Measurements from ENCODE around the gene RDH11. TPM values are rescaled to one million over a fixed set of nuclear protein-coding genes. Genes with fewer than 3 reads are reported as not detected.

RDH11 gene
- total and polyA plus RNA-seq, 2 experiments from 2014 or later, result 95.2 to 139 TPM

DNA sequence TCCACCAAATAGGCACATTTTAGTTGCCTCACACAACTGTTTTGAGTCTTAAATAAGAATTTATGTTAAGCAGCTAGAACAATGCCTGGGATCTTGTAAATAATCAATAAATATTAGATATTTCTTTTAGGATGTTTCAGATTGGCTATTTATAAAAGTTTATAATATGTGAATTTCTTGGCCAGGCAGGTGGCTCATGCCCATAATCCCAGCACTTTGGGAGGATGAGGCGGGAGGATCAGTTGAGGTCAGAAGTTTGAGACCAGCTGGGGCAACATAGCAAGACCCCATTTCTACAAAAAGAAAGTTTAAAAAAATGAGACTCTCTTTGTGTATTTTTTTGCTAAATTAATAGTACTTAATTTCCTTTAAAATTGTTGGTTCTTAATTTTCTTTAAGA, 54.1 kb downstream of the RDH11 start:
- no peak overlapping the region for H3K4me2 ChIP-seq
- no peak for ATAC-seq
- H3K36me3 ChIP-seq (ENCODE audit: insufficient read depth), result peaks cover 7% of the 10 kb centered on the region
- H3K27ac ChIP-seq (ENCODE audit: low read depth), result no peak overlapping the region
- no peak for DNase-seq (ENCODE audit: low spot score)
- H3K4me1 ChIP-seq (ENCODE audit: insufficient read depth), result no peaks in the 10 kb centered on the region
- H2AFZ ChIP-seq, result no peak overlapping the region
- no peaks in the 10 kb centered on the region for H3K4me1 Mint-ChIP-seq
- no peaks in the 10 kb centered on the region for H3K9me3 Mint-ChIP-seq
- peaks cover 3% of the 10 kb centered on the region for H3K27me3 Mint-ChIP-seq (ENCODE audit: insufficient read depth, low read depth, poor library complexity)
- TF ChIP-seq EZH2phosphoT487 (IDR thresholded peaks at IDR 0.05; ENCODE audit: unreplicated experiment) (no peak), NANOG (IDR thresholded peaks at IDR 0.05; ENCODE audit: borderline replicate concordance) (no peak), ZNF114 (CRISPR knock-in tag; IDR thresholded peaks at IDR 0.05) (no peak), POLR2AphosphoS5 (IDR thresholded peaks at IDR 0.05; ENCODE audit: low read depth) (no peak), EZH2 (IDR thresholded peaks at IDR 0.05; ENCODE audit: low read depth, unreplicated experiment) (no peak), CREB1 (CRISPR knock-in tag; IDR thresholded peaks at IDR 0.05; ENCODE audit: low read depth) (no peak), ZNF331 (CRISPR knock-in tag; IDR thresholded peaks at IDR 0.05; ENCODE audit: low read depth) (no peak), STAT1 (IDR thresholded peaks at IDR 0.05; ENCODE audit: unreplicated experiment) (no peak), JUNB (IDR thresholded peaks at IDR 0.05; ENCODE audit: unreplicated experiment) (no peak)
- TF ChIP-seq, protein P1, sequence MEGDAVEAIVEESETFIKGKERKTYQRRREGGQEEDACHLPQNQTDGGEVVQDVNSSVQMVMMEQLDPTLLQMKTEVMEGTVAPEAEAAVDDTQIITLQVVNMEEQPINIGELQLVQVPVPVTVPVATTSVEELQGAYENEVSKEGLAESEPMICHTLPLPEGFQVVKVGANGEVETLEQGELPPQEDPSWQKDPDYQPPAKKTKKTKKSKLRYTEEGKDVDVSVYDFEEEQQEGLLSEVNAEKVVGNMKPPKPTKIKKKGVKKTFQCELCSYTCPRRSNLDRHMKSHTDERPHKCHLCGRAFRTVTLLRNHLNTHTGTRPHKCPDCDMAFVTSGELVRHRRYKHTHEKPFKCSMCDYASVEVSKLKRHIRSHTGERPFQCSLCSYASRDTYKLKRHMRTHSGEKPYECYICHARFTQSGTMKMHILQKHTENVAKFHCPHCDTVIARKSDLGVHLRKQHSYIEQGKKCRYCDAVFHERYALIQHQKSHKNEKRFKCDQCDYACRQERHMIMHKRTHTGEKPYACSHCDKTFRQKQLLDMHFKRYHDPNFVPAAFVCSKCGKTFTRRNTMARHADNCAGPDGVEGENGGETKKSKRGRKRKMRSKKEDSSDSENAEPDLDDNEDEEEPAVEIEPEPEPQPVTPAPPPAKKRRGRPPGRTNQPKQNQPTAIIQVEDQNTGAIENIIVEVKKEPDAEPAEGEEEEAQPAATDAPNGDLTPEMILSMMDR (conservative IDR thresholded peaks at IDR 0.05; ENCODE audit: low read depth in 2 of 2), result no peak
- TF ChIP-seq, protein P2, sequence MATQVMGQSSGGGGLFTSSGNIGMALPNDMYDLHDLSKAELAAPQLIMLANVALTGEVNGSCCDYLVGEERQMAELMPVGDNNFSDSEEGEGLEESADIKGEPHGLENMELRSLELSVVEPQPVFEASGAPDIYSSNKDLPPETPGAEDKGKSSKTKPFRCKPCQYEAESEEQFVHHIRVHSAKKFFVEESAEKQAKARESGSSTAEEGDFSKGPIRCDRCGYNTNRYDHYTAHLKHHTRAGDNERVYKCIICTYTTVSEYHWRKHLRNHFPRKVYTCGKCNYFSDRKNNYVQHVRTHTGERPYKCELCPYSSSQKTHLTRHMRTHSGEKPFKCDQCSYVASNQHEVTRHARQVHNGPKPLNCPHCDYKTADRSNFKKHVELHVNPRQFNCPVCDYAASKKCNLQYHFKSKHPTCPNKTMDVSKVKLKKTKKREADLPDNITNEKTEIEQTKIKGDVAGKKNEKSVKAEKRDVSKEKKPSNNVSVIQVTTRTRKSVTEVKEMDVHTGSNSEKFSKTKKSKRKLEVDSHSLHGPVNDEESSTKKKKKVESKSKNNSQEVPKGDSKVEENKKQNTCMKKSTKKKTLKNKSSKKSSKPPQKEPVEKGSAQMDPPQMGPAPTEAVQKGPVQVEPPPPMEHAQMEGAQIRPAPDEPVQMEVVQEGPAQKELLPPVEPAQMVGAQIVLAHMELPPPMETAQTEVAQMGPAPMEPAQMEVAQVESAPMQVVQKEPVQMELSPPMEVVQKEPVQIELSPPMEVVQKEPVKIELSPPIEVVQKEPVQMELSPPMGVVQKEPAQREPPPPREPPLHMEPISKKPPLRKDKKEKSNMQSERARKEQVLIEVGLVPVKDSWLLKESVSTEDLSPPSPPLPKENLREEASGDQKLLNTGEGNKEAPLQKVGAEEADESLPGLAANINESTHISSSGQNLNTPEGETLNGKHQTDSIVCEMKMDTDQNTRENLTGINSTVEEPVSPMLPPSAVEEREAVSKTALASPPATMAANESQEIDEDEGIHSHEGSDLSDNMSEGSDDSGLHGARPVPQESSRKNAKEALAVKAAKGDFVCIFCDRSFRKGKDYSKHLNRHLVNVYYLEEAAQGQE (IDR thresholded peaks at IDR 0.05; ENCODE audit: unreplicated experiment), result no peak
- TF ChIP-seq, protein P3, sequence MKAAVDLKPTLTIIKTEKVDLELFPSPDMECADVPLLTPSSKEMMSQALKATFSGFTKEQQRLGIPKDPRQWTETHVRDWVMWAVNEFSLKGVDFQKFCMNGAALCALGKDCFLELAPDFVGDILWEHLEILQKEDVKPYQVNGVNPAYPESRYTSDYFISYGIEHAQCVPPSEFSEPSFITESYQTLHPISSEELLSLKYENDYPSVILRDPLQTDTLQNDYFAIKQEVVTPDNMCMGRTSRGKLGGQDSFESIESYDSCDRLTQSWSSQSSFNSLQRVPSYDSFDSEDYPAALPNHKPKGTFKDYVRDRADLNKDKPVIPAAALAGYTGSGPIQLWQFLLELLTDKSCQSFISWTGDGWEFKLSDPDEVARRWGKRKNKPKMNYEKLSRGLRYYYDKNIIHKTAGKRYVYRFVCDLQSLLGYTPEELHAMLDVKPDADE (IDR thresholded peaks at IDR 0.05), result no peak
- TF ChIP-seq, protein P4, sequence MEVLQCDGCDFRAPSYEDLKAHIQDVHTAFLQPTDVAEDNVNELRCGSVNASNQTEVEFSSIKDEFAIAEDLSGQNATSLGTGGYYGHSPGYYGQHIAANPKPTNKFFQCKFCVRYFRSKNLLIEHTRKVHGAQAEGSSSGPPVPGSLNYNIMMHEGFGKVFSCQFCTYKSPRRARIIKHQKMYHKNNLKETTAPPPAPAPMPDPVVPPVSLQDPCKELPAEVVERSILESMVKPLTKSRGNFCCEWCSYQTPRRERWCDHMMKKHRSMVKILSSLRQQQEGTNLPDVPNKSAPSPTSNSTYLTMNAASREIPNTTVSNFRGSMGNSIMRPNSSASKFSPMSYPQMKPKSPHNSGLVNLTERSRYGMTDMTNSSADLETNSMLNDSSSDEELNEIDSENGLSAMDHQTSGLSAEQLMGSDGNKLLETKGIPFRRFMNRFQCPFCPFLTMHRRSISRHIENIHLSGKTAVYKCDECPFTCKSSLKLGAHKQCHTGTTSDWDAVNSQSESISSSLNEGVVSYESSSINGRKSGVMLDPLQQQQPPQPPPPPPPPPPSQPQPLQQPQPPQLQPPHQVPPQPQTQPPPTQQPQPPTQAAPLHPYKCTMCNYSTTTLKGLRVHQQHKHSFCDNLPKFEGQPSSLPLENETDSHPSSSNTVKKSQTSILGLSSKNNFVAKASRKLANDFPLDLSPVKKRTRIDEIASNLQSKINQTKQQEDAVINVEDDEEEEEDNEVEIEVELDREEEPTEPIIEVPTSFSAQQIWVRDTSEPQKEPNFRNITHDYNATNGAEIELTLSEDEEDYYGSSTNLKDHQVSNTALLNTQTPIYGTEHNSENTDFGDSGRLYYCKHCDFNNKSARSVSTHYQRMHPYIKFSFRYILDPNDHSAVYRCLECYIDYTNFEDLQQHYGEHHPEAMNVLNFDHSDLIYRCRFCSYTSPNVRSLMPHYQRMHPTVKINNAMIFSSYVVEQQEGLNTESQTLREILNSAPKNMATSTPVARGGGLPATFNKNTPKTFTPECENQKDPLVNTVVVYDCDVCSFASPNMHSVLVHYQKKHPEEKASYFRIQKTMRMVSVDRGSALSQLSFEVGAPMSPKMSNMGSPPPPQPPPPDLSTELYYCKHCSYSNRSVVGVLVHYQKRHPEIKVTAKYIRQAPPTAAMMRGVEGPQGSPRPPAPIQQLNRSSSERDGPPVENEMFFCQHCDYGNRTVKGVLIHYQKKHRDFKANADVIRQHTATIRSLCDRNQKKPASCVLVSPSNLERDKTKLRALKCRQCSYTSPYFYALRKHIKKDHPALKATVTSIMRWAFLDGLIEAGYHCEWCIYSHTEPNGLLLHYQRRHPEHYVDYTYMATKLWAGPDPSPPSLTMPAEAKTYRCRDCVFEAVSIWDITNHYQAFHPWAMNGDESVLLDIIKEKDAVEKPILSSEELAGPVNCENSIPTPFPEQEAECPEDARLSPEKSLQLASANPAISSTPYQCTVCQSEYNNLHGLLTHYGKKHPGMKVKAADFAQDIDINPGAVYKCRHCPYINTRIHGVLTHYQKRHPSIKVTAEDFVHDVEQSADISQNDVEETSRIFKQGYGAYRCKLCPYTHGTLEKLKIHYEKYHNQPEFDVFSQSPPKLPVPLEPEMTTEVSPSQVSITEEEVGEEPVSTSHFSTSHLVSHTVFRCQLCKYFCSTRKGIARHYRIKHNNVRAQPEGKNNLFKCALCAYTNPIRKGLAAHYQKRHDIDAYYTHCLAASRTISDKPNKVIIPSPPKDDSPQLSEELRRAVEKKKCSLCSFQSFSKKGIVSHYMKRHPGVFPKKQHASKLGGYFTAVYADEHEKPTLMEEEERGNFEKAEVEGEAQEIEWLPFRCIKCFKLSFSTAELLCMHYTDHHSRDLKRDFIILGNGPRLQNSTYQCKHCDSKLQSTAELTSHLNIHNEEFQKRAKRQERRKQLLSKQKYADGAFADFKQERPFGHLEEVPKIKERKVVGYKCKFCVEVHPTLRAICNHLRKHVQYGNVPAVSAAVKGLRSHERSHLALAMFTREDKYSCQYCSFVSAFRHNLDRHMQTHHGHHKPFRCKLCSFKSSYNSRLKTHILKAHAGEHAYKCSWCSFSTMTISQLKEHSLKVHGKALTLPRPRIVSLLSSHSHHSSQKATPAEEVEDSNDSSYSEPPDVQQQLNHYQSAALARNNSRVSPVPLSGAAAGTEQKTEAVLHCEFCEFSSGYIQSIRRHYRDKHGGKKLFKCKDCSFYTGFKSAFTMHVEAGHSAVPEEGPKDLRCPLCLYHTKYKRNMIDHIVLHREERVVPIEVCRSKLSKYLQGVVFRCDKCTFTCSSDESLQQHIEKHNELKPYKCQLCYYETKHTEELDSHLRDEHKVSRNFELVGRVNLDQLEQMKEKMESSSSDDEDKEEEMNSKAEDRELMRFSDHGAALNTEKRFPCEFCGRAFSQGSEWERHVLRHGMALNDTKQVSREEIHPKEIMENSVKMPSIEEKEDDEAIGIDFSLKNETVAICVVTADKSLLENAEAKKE (CRISPR knock-in tag; IDR thresholded peaks at IDR 0.05), result no peak
- H3F3A ChIP-seq (replicated peaks; ENCODE audit: low read depth), result no peaks in the 10 kb centered on the region
- H3K27ac Mint-ChIP-seq, result no peak overlapping the region
- H3K9me2 ChIP-seq (ENCODE audit: insufficient read depth), result no peaks in the 10 kb centered on the region
- peaks cover 24% of the 10 kb centered on the region for H4K20me1 ChIP-seq (replicated peaks; ENCODE audit: insufficient read depth)
- H3K79me2 ChIP-seq (replicated peaks; ENCODE audit: insufficient read depth), result no peaks in the 10 kb centered on the region
- peaks cover 6% of the 10 kb centered on the region; the same call in 2 of the 3 replicates for H3K36me3 Mint-ChIP-seq (ENCODE audit: low read depth)
- no peaks in the 10 kb centered on the region for H3K27me3 ChIP-seq (ENCODE audit: insufficient read depth)
- H3K4me3 Mint-ChIP-seq, result no peak overlapping the region
- H3K4me3 ChIP-seq, result no peak overlapping the region
